ENCODE results near the gene GLTP.
"Not testable (repeated sequence)": the region's sequence is repeated elsewhere in the genome, so short reads cannot be mapped to it uniquely, and the experiment has no call there.

GLTP gene

DNA sequence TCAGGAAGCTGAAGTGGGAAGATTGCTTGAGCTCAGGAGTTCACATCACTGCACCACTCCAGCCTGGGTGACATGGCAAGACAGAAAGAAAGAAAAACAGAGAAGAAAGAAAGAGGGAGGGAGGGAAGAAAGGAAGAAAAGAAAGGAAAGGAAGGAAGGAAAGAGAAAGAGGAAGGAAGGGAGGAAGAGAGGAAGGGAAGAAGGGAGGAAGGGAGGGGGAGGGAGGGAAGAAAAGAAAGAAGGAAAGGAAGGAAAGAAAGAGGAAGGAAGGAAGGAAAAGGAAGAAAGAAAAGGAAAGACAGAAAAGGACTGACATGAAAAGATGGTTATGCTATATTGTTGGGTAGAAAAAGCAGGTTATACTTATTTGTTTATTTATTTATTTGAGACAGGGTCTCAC is 3.9 kb downstream of the GLTP start:
- DNase-seq, result no peak

DNA sequence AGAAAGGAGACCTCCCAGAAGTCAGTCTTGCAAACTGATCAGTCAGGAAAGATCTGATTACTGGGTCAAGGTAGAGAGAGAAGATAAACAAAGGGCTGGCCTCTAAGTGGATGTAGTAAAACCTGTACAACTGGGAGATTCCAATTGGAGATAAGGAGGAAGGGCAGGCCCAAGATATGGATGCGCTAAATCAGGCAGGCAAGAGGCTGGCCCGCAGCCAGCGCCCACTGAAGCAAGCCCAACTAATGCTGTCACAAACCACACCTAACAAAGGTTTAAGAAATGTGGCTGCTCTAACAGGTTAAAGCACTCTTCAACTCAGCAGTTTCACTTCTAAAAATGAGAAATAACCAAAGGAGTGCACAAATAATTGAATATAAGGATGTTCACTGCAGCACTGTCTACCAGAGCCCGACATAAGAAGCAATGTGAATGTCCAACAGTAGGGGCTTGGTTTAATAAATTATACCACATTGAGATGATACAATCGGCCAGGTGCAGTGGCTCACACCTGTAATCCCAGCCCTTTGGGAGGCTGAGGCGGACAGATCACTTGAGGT is 4.7 kb downstream of the GLTP start:
- DNase-seq, result no peak

GRCh38 chr12:109873653-109874052 is 6.7 kb downstream of the GLTP start:
- DNase-seq, result no peak

GRCh38 chr12:109871668-109872314 is 8.6 kb downstream of the GLTP start:
- no peak for DNase-seq

GRCh38 chr12:109870648-109871047 is 9.7 kb downstream of the GLTP start:
- no peak for DNase-seq

- no peak for DNase-seq
These were observed 11.9 kb downstream of the GLTP start for GRCh38 chr12:109868182-109869051.

DNA sequence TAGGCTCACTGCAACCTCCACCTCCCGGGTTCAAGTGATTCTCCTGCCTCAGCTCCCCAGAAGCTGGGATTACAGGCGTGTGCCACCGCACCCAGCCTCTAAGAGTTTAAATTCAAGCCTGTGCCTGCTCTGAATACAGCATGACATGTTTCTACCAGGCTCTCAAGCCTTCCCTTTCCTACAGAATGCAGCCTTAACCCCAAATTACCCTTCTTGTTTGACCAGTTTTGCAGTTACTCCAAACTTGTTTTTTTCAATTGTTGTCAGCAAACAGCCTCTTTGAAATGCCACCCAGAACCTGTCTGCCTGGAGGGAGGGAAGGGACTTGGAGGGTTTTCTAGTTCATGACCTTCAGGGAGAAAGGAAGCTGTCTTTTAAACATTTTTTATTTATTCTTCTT is 15.4 kb downstream of the GLTP start:
- DNase-seq, result no peak

DNA sequence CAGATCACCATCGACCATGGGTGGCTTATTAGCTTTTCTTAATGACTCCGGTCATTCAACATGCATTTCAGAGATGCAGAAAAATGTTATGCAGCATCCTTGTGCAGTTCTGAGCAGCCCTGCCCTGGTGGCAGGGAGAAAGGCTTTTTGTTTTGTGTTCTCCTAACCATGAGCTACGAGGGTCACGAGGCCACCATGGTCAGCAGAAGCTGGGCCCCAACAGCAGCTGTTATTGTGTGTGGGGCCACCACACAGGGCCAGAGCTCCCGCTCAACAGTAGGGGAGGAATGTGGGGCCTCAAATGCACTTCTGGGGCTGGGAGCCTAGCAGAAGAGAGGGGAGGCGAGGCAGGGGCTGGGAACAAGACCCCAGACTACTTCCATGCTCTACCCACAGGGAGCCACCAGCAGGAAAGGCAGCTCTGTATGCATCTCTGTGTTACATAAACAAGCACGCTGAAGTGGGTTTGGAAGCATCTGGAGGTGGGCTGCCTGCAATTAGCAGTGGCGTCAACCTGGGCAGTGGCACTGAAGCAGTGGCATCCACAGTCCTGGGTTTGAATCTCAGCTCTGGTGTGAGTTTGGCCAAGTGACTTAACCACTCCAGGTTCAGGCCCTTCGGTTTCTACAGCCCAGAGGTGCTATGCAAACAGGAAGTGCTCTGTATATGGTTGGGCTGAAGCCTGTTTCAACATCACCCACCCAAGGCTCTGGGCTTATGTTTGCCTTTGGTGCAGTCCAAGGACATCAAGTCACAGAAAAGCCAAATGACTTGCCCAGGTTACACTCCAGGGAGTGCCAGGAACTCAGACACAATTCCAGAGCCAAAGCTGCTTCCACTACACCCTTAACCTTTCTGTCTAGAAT is 16.3 kb downstream of the GLTP start:
- no peak for DNase-seq

DNA sequence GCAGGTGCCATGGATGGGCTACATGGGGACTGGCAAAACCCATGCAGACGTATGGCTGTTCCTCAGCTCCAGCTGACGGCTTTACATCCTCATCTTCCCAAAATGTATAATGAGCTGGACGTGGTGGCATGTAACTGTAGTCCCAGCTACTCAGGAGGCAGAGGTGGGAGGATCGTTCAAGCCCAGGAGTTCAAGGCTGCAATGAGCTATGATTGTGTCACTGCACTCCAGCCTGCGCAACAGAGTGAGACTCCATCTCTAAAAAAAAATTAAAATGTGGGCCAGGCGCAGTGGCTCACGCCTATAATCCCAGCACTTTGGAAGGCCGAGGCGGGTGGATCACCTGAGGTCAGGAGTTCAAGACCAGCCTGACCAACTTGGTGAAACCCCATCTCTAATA is 17.9 kb downstream of the GLTP start:
- DNase-seq, result not testable (repeated sequence)

- no peak for DNase-seq
These were observed 18.5 kb downstream of the GLTP start for GRCh38 chr12:109861689-109862314.

GRCh38 chr12:109860977-109861376 is 19.4 kb downstream of the GLTP start:
- DNase-seq, result no peak

DNA sequence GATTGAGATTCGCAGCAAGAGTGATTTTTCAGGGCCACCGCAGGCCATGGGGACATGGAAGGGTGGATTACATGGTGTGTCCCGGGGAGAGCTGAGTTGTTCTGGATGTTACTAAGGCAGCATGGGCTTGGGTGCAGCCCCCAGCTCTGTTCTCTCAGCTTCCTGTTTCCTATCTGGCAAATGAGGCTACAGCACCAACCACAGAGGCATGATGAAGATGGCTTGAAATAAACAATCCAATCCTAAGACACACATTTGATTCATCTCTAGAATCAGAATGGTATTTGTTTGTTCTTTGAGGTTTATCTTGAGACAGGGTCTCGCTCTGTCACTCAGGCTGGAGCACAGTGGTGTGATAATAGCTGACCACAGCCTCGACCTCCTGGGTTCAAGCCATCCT is 21.6 kb downstream of the GLTP start:
- DNase-seq, result no peak

DNA sequence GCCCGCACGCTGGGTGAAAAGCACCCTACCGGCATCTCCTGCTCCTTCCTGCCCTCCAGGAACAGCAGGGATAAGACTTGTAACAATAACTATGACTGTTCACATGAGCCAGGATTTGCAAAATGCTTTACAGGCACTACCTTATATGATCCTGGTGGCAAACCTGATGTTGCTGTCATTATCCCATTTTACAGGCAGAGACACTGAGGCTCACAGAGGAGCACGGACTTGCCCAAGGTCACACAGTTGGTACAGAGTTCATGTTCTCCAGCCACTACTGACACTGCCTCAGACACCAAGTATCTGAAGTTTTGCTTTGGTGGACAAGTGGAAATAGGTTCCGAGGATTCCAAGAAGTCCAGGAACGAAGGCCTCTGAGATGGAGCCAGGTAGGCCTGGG is 22.6 kb downstream of the GLTP start:
- no peak for DNase-seq

DNA sequence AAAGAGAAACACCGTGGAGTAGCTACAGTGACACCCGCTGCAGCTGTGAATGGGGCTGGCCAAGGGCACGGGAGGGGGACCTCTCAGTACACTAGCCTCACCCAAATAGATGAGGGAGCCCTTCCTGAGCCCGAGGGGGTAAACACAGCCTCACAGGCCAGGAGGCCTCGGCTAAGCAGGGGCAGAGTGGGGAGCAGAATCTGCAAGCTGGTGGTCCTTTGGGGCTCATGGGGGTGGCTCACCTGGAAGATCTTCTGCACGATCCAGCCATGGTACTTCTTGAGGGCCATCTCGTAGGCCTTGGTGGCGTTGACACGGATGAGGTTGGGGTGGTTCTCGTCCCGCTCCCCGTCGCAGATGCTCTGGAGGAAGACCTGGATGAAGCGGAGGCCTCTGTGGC is 25.0 kb downstream of the GLTP start:
- no peak for DNase-seq

GRCh38 chr12:109850518-109850917 is 29.8 kb downstream of the GLTP start:
- not testable (repeated sequence) for DNase-seq

GRCh38 chr12:109847142-109847735 is 33.1 kb downstream of the GLTP start:
- DNase-seq, result no peak

- DNase-seq, result no peak
These were observed 34.5 kb downstream of the GLTP start for GRCh38 chr12:109845824-109846205.

GRCh38 chr12:109844983-109845823 is 35.1 kb downstream of the GLTP start:
- DNase-seq, result peak; percentile 93

- DNase-seq, result no peak
These were observed 36.2 kb downstream of the GLTP start for GRCh38 chr12:109844091-109844490.

DNA sequence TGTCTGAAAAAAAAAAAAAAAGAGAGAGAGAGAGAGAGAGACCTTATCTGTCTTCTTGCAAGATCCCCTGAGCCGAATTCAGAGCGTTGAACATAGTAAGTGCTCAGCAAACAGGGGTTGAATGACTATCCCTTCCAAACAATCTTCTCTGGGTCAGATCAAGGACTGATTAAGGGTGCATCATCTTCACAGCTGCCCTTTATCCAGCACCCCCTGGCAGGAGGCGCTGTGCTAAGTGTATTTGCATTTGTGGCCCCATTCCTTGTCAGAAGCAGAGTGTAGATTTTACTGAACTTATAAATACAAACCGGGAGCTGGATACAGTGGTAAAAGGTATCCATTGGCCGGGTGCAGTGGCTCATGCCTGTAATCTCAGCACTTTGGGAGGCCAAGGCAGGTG is 38.3 kb downstream of the GLTP start:
- DNase-seq, result no peak

GRCh38 chr12:109841356-109841755 is 39.0 kb downstream of the GLTP start:
- DNase-seq, result no peak
